Activated CD4-positive, CD25-positive, alpha-beta regulatory T cell (primary cell): ENCODE measurements around the gene KIRREL3.
"Not testable (repeated sequence)": the region's sequence is repeated elsewhere in the genome, so short reads cannot be mapped to it uniquely, and the experiment has no call there.

ENCODE experiments used
- DNase-seq, 4 experiments: peaks; one replicate each; lab custom pipeline; 2025; lab: John Stamatoyannopoulos, UW

Gene KIRREL3

DNA sequence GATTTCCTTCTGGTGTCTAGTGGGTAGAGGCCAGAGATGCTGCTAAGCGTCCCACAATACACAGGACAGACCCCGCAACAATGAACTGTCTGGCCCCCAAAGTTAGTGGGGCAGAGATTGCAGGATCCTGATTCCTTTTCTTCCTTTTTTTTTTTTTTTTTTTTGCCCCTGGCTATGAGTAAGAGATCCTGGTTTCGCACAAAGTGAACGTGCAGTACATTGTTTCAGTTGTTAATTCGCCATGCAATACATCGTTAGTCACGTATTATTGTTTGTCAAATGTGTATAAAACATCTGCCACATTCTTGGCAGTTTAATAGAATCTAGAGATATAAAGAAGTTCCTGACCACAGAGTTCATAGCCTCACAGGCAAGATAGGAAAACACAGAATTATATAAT lies 624.8 kb downstream of the KIRREL3 start:
- no peak for DNase-seq

DNA sequence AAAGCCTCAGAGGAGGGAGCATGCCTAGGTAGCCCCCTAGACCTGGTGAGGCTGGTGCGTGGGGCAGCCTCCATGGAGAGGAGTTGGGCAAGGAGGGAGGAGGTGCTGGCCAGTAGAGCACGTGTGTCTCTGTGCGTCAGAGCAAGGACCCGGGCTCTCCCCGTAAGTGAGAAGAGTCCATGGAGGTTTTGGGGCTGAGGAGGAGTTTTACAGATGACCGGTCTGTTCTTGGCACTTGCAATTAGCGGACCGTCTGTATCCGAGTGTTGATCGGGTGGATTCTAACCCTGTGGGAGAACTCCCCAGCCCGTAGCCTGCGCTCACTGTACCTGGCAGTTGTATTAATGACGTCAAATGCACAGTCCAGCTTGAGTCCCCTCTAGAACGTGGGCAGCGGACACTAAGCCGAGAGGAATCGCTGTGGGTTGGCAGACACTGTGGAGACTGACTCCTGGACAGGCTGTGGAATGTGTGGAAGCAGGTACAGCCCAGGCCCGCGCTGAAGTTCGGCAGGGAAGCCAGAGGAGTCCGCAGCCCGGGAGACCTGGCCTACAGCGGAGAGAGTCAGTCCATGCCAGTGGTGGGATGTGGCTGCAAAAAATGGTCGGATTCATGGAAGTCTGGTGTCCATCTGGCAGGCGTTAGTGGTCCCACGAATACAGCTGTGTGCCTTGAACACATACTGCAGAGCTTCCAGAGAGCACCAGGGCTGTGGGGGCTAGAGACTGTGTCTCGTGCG lies 625.8 kb downstream of the KIRREL3 start:
- DNase-seq: not testable (repeated sequence)

DNA sequence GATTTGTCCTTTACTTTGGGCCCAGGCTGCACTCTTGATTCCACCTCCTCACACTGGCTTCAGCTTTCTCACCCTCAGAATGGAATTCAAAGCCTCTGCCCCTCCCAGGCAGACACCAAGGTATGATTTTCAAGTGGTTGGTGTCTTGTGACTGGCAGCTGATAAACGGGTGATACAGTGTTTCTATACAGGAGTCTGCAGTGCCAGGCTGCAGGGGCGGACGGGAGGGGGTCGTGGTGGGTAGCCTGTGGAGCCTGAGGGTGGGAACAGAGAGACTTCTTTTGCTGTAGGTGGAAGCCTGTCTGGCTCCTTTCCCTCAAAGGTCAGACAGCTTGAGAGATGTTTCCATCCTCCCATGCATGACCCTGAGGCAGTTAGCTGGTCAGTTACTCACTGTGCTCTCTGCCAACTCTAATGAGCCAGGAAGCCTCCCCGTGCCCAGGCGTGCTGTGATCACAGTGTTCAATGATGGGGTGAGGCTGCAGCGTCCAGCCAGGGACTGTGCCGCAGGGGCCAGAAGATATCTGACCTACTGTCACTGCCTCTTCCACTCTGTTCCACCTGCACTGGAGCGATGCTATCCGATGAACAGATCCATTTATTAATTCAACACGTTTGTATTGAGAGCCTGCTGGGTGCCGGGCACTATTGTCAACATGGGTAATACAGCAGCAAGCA lies 627.0 kb downstream of the KIRREL3 start:
- DNase-seq: not testable (repeated sequence)
